Breast epithelium (tissue), 4 donors: ENCODE data around the gene CADM1. TPM values are rescaled to one million over a fixed set of nuclear protein-coding genes. Genes with fewer than 3 reads are reported as not detected.

ENCODE experiments used
- DNase-seq, 2 donors: peaks; one replicate each; pipeline ENCODE4 v3.0.0-alpha.2; 2019; ENCODE audit warnings: low spot score in 2 of 2
- H3K27ac ChIP-seq, 2 donors: fragments of 200-600 bp; sonication (generic) in 1 of 2; one replicate each; pipeline ENCODE4 v1.5.1; 2016 to 2019; ENCODE audit warnings: mild to moderate bottlenecking in 1 of 2
- H3K27me3 ChIP-seq, 2 donors: fragments of 200-600 bp; sonication (generic) in 1 of 2; one replicate each; pipeline versions ENCODE4 v1.5.1 to v1.6.0; 2017 to 2019; ENCODE audit warnings: control low read depth in 1 of 2, mild to moderate bottlenecking in 1 of 2
- H3K36me3 ChIP-seq: fragments of 200-600 bp; one replicate; pipeline ENCODE4 v1.5.1; 2019
- H3K4me1 ChIP-seq, 2 donors: fragments of 200-600 bp; sonication (generic); one replicate each; pipeline ENCODE4 v1.5.1; 2016 to 2019; ENCODE audit warnings: control low read depth in 1 of 2
- H3K4me3 ChIP-seq, 3 donors: fragments of 200-600 bp; sonication (generic); 1 replicate in 2 of 3; 2 replicates in 1 of 3; pipeline ENCODE4 v1.5.1; 2016 to 2019; ENCODE audit warnings: mild to moderate bottlenecking in 3 of 3, moderate library complexity in 2 of 3
- H3K9me3 ChIP-seq, 2 donors: fragments of 200-600 bp; sonication (generic) in 1 of 2; one replicate each; pipeline ENCODE4 v1.5.1; 2016 to 2019; ENCODE audit warnings: control low read depth in 1 of 2
- CTCF ChIP-seq, 3 donors: fragments of 450-650 bp; IDR thresholded peaks; one replicate each; pipeline ENCODE4 v1.5.1; 2016 to 2017; ENCODE audit warnings: antibody characterized with exemption in 3 of 3, mild to moderate bottlenecking in 3 of 3, moderate library complexity in 3 of 3
- POLR2A ChIP-seq: fragments of 450-650 bp; IDR thresholded peaks from one replicate; pipeline ENCODE4 v1.6.1; 2016; ENCODE audit warnings: antibody characterized with exemption, mild to moderate bottlenecking, moderate library complexity
- POLR2AphosphoS5 ChIP-seq, 3 donors: sonication (generic); formaldehyde crosslinking; IDR thresholded peaks; one replicate each; pipeline ENCODE4 v1.6.1; 2017; ENCODE audit warnings: antibody characterized with exemption in 3 of 3
- intact Hi-C: fragments of 100-400 bp; cut with DNase I; formaldehyde crosslinking; loops from one replicate; pipeline ENCODE4 v1.15.1; 2023; ENCODE audit warnings: low total_unique reads
- total RNA-seq, 3 donors: library from RNA; depleted of rRNA; stranded (reverse); fragments of >200 nt; gene quantifications; one replicate each; pipeline ENCODE4 v1.1.0, GENCODE V29; 2016

CADM1 gene
- total RNA-seq, 3 donors from 2014 or later, result 5.3 to 48.4 (median 33.1) TPM

- H3K4me1 ChIP-seq, result no peaks in the 10 kb centered on the region
- TF ChIP-seq POLR2A (no peak), POLR2AphosphoS5 (IDR thresholded peaks at IDR 0.05) (no peak), CTCF (IDR thresholded peaks at IDR 0.05) (no peak)
- no peak overlapping the region for H3K4me3 ChIP-seq
- H3K36me3 ChIP-seq, result no peaks in the 10 kb centered on the region
- intact Hi-C loops, result no loop called here
- H3K9me3 ChIP-seq, result no peaks in the 10 kb centered on the region
- no peaks in the 10 kb centered on the region for H3K27me3 ChIP-seq
- no peak overlapping the region for H3K27ac ChIP-seq
- DNase-seq, result no peak
Observed at GRCh38 chr11:115313224-115313838, 190.9 kb downstream of the CADM1 start.

GRCh38 chr11:115311949-115312348 lies 192.3 kb downstream of the CADM1 start:
- TF ChIP-seq CTCF (IDR thresholded peaks at IDR 0.05), result no peak
- no peak for TF ChIP-seq POLR2A
- no peak for TF ChIP-seq POLR2AphosphoS5 (IDR thresholded peaks at IDR 0.05)
- Histone ChIP-seq H3K27me3 (no peaks in the 10 kb centered on the region), H3K27ac (no peak overlapping the region), H3K36me3 (no peaks in the 10 kb centered on the region), H3K9me3 (no peaks in the 10 kb centered on the region), H3K4me1 (no peaks in the 10 kb centered on the region), H3K4me3 (no peak overlapping the region)
- intact Hi-C loops, result no loop called here
- no peak for DNase-seq

- intact Hi-C loops, result no loop called here
Observed at GRCh38 chr11:115306689-115307088, 197.5 kb downstream of the CADM1 start.

GRCh38 chr11:115304774-115305472 lies 199.3 kb downstream of the CADM1 start:
- no peaks in the 10 kb centered on the region for H3K36me3 ChIP-seq
- H3K27ac ChIP-seq, result no peak overlapping the region
- TF ChIP-seq POLR2A, result no peak
- TF ChIP-seq CTCF (IDR thresholded peaks at IDR 0.05), result no peak
- TF ChIP-seq POLR2AphosphoS5 (IDR thresholded peaks at IDR 0.05), result no peak
- no peaks in the 10 kb centered on the region for H3K9me3 ChIP-seq
- H3K4me1 ChIP-seq, result no peaks in the 10 kb centered on the region
- no peak overlapping the region for H3K4me3 ChIP-seq
- intact Hi-C loops, result no loop called here
- DNase-seq, result no peak
- no peaks in the 10 kb centered on the region for H3K27me3 ChIP-seq

More at GRCh38 chr11:115306689-115307088, 197.5 kb downstream of the CADM1 start:
- H3K27me3 ChIP-seq, result no peaks in the 10 kb centered on the region
- H3K4me3 ChIP-seq, result no peak overlapping the region
- H3K9me3 ChIP-seq, result no peaks in the 10 kb centered on the region
- H3K36me3 ChIP-seq, result no peaks in the 10 kb centered on the region
- no peak for TF ChIP-seq POLR2AphosphoS5 (IDR thresholded peaks at IDR 0.05)
- TF ChIP-seq CTCF (IDR thresholded peaks at IDR 0.05), result no peak
- H3K4me1 ChIP-seq, result no peaks in the 10 kb centered on the region
- H3K27ac ChIP-seq, result no peak overlapping the region
- no peak for DNase-seq

GRCh38 chr11:115303929-115304531 lies 200.2 kb downstream of the CADM1 start:
- H3K27me3 ChIP-seq, result no peaks in the 10 kb centered on the region
- no peak for DNase-seq
- intact Hi-C loops, result no loop called here
- no peak overlapping the region for H3K27ac ChIP-seq
- H3K36me3 ChIP-seq, result no peaks in the 10 kb centered on the region
- TF ChIP-seq POLR2AphosphoS5 (IDR thresholded peaks at IDR 0.05) (no peak), CTCF (IDR thresholded peaks at IDR 0.05) (no peak), POLR2A (no peak)
- H3K4me1 ChIP-seq, result no peaks in the 10 kb centered on the region
- no peak overlapping the region for H3K4me3 ChIP-seq
- no peaks in the 10 kb centered on the region for H3K9me3 ChIP-seq
